HL-60 (cell line): ENCODE results near the gene WNT16.
A peak's percentile ranks its signal among the peaks of the same experiment; 100 is the strongest.
"Not testable (repeated sequence)": the region's sequence is repeated elsewhere in the genome, so short reads cannot be mapped to it uniquely, and the experiment has no call there.

Experiments used
- DNase-seq, 2 experiments: peaks; one replicate each; pipeline ENCODE4 v3.0.0-alpha.2; 2010 to 2020; ENCODE audit warnings: low read depth in 1 of 2, low spot score in 1 of 2
- H3K27ac ChIP-seq: fragments of 250-450 bp; sonication (Bioruptor Pico); replicated peaks from 2 replicates; pipeline ENCODE4 v1.5.1; 2020; ENCODE audit warnings: mild to moderate bottlenecking, moderate library complexity
- H3K27me3 ChIP-seq: fragments of 250-450 bp; sonication (Bioruptor Pico); 2 replicates; pipeline ENCODE4 v1.5.1; 2021; ENCODE audit warnings: mild to moderate bottlenecking, moderate library complexity; ENCODE audit not compliant: insufficient read depth, poor library complexity, severe bottlenecking
- H3K4me3 ChIP-seq: replicated peaks from 2 replicates; pipeline ENCODE4 v1.5.1; 2011; ENCODE audit warnings: mild to moderate bottlenecking, control low read depth, low read length; ENCODE audit not compliant: insufficient read depth
- GABPA ChIP-seq: IDR thresholded peaks from 2 replicates; pipeline ENCODE4 v1.6.1; 2012; ENCODE audit warnings: low read depth
- POLR2AphosphoS5 ChIP-seq: IDR thresholded peaks from 2 replicates; pipeline ENCODE4 v1.6.1; 2012; ENCODE audit warnings: low read depth
- SPI1 ChIP-seq: IDR thresholded peaks from 2 replicates; pipeline ENCODE4 v1.6.1; 2012; ENCODE audit warnings: low read depth, mild to moderate bottlenecking, borderline replicate concordance
- TF ChIP-seq, protein P1 (sequence below): IDR thresholded peaks from one replicate; pipeline ENCODE4 v1.5.1; 2011; ENCODE audit warnings: low read length, control low read depth, inconsistent platforms; ENCODE audit not compliant: insufficient read depth
- TF ChIP-seq, protein P2 (sequence below): IDR thresholded peaks from 2 replicates; pipeline ENCODE4 v1.6.1; 2012; ENCODE audit warnings: low read depth; ENCODE audit not compliant: insufficient replicate concordance

Gene WNT16

DNA sequence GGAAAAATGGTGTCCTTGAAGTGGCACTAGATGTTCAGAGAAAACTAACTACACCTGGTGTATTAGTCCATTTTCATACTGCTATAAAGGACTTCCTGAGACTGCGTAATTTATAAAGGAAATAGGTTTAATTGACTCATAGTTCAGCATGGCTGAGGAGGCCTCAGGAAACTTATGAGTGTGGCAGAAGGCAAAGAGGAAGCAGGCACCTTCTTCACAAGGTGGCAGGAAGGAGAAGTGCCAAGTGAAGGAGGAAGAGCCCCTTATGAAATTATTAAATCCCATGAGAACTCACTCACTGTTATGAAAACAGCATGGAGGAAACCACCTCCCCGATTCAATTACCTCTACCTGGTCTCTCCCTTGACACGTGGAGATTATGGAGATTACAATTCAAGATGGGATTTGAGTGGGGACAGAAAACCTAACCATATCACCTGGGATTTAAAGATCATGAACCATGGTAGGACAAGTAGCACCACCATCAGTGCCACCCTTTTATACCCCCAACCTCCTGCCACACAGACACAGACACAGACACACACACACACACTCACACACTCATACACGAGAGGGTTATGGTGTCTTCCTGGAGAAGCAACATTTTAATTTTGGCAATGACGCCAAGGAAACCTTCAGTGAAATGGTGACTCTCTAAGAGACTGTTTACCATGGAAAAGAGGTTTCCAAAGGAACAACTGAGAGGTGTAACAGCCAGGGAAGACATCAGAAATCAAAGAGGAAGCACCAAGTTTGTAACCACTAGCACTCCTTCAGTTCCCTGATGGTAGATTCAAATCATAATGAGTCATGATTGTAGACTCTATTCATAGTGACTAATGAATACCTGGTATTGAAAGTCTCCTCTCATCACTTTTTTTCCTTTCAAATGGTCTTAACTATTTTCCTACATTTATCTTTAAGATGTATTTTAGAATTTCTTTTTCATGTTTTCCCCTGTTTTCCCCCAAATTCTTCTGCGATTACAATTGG lies 41.8 kb upstream of the WNT16 start:
- H3K27me3 ChIP-seq, result no peaks in the 10 kb centered on the region
- H3K4me3 ChIP-seq, result no peak overlapping the region
- no peak overlapping the region for H3K27ac ChIP-seq
- DNase-seq, result peak; percentile 50 to 72
- TF ChIP-seq SPI1, result peak; percentile 91
- TF ChIP-seq, protein P1, sequence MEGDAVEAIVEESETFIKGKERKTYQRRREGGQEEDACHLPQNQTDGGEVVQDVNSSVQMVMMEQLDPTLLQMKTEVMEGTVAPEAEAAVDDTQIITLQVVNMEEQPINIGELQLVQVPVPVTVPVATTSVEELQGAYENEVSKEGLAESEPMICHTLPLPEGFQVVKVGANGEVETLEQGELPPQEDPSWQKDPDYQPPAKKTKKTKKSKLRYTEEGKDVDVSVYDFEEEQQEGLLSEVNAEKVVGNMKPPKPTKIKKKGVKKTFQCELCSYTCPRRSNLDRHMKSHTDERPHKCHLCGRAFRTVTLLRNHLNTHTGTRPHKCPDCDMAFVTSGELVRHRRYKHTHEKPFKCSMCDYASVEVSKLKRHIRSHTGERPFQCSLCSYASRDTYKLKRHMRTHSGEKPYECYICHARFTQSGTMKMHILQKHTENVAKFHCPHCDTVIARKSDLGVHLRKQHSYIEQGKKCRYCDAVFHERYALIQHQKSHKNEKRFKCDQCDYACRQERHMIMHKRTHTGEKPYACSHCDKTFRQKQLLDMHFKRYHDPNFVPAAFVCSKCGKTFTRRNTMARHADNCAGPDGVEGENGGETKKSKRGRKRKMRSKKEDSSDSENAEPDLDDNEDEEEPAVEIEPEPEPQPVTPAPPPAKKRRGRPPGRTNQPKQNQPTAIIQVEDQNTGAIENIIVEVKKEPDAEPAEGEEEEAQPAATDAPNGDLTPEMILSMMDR, result no peak
- peak; percentile 48 for TF ChIP-seq POLR2AphosphoS5
- TF ChIP-seq GABPA, result peak; percentile 27; the same call in 1 of the 2 replicates
- TF ChIP-seq, protein P2, sequence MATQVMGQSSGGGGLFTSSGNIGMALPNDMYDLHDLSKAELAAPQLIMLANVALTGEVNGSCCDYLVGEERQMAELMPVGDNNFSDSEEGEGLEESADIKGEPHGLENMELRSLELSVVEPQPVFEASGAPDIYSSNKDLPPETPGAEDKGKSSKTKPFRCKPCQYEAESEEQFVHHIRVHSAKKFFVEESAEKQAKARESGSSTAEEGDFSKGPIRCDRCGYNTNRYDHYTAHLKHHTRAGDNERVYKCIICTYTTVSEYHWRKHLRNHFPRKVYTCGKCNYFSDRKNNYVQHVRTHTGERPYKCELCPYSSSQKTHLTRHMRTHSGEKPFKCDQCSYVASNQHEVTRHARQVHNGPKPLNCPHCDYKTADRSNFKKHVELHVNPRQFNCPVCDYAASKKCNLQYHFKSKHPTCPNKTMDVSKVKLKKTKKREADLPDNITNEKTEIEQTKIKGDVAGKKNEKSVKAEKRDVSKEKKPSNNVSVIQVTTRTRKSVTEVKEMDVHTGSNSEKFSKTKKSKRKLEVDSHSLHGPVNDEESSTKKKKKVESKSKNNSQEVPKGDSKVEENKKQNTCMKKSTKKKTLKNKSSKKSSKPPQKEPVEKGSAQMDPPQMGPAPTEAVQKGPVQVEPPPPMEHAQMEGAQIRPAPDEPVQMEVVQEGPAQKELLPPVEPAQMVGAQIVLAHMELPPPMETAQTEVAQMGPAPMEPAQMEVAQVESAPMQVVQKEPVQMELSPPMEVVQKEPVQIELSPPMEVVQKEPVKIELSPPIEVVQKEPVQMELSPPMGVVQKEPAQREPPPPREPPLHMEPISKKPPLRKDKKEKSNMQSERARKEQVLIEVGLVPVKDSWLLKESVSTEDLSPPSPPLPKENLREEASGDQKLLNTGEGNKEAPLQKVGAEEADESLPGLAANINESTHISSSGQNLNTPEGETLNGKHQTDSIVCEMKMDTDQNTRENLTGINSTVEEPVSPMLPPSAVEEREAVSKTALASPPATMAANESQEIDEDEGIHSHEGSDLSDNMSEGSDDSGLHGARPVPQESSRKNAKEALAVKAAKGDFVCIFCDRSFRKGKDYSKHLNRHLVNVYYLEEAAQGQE, result no peak

DNA sequence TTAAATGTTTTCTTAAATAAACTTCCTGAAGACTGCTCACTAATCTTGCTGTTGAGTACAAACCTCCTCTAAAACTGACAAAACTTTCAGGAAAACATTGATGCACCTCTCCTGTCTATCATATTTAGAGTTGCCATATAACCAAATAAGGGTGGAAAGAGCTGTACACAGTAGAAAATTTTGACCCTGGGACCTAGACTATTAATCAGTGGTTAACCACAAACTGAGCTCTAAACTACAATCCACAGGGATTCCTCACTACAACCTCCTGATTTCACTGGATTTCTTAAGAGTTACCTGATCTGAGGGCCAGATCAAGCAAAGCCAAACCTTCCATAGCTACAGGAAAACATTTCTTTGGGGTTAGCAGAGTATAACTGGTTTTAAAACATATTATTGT lies 39.9 kb upstream of the WNT16 start:
- Histone ChIP-seq H3K27ac (no peak overlapping the region), H3K4me3 (no peak overlapping the region), H3K27me3 (no peaks in the 10 kb centered on the region)
- TF ChIP-seq POLR2AphosphoS5, result no peak
- TF ChIP-seq SPI1, result no peak
- no peak for TF ChIP-seq GABPA
- TF ChIP-seq, protein P1, result no peak
- TF ChIP-seq, protein P2, result no peak
- no peak for DNase-seq

DNA sequence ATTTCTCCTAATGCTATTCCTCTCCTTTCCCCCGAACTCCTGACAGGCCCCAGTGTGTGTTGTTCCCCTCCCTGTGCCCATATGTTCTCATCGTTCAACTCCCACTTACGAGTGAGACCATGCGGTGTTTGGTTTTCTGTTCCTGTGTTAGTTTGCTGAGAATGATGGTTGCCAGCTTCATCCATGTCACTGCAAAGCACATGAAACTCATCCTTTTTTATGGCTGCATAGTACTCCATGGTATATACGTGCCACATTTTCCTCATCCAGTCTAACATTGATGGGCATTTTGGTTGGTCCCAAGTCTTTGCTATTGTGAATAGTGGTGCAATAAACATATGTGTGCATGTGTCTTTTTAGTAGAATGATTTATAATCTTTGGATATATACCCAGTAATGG lies 38.9 kb upstream of the WNT16 start:
- not testable (repeated sequence) for DNase-seq, H3K27me3 ChIP-seq, H3K4me3 ChIP-seq, H3K27ac ChIP-seq

GRCh38 chr7:121294448-121294992 lies 34.3 kb upstream of the WNT16 start:
- no peak for DNase-seq
- Histone ChIP-seq H3K4me3 (no peak overlapping the region), H3K27me3 (no peaks in the 10 kb centered on the region), H3K27ac (no peak overlapping the region)
- TF ChIP-seq POLR2AphosphoS5, result no peak
- TF ChIP-seq, protein P2, result no peak
- no peak for TF ChIP-seq SPI1
- TF ChIP-seq, protein P1, result no peak
- no peak for TF ChIP-seq GABPA
